ENCODE measurements around the gene DPP8.

- TF ChIP-seq CTCF (IDR thresholded peaks at IDR 0.05) (no peak), POLR2A (IDR thresholded peaks at IDR 0.05) (no peak)
These were observed 108.4 kb downstream of the DPP8 start for GRCh38 chr15:65409036-65409631.
